Choroid plexus epithelial cell (primary cell): ENCODE measurements around the gene CHIT1.

Source experiments
- DNase-seq: peaks from one replicate; pipeline ENCODE4 v3.0.0-alpha.2; 2010; ENCODE audit warnings: low read depth
- H3K4me3 ChIP-seq: 2 replicates; pipeline ENCODE4 v1.5.1; 2011; ENCODE audit warnings: low read depth, mild to moderate bottlenecking, control low read depth, low read length, moderate library complexity
- TF ChIP-seq, protein P1 (sequence below): conservative IDR thresholded peaks from 2 replicates; pipeline ENCODE4 v1.5.1; 2011; ENCODE audit warnings: low read depth, mild to moderate bottlenecking, control low read depth, inconsistent platforms, low read length, moderate library complexity

CHIT1 gene

DNA sequence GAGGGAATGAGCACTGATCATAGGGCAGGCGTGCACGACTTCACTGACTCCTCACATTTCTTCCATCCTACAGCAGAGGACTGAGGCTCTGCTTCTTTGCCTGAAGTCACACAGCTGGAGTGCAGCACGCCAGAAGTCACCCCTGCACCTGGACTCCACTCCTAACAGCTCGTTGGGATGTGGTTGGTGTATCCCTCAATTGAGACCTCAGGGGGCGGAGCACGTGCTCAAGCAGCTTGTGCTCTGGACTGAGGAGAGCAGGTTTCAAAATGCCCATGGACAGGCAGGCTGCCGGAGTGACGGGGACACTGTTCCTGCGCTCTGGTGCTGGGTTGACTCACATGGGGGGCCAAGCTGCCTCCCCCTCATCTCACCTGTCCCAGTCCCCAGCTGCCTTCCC is 13.9 kb downstream of the CHIT1 start:
- H3K4me3 ChIP-seq = no peak overlapping the region
- no peak for DNase-seq
- TF ChIP-seq, protein P1, sequence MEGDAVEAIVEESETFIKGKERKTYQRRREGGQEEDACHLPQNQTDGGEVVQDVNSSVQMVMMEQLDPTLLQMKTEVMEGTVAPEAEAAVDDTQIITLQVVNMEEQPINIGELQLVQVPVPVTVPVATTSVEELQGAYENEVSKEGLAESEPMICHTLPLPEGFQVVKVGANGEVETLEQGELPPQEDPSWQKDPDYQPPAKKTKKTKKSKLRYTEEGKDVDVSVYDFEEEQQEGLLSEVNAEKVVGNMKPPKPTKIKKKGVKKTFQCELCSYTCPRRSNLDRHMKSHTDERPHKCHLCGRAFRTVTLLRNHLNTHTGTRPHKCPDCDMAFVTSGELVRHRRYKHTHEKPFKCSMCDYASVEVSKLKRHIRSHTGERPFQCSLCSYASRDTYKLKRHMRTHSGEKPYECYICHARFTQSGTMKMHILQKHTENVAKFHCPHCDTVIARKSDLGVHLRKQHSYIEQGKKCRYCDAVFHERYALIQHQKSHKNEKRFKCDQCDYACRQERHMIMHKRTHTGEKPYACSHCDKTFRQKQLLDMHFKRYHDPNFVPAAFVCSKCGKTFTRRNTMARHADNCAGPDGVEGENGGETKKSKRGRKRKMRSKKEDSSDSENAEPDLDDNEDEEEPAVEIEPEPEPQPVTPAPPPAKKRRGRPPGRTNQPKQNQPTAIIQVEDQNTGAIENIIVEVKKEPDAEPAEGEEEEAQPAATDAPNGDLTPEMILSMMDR = no peak

DNA sequence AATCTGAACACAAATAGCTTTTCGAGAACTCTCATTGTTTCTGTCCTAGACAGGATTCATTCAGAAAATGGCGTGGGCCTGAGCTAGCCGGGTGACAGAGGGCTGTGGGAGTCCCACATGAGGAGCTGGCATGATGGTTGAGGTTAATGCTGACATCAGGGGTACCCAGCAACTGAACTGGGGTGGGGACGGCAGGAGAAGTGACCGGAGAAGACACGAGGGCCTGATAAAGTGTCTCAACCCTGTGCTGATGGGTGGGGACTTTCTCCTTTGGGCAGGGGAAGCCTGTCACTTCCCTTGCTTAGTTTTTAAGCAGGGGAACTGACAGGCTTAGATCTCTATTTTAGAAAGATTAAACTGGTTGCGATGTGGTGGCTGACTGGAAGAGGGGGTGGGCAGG is 14.6 kb downstream of the CHIT1 start:
- TF ChIP-seq, protein P1 = no peak
- H3K4me3 ChIP-seq = no peak overlapping the region
- DNase-seq = no peak

DNA sequence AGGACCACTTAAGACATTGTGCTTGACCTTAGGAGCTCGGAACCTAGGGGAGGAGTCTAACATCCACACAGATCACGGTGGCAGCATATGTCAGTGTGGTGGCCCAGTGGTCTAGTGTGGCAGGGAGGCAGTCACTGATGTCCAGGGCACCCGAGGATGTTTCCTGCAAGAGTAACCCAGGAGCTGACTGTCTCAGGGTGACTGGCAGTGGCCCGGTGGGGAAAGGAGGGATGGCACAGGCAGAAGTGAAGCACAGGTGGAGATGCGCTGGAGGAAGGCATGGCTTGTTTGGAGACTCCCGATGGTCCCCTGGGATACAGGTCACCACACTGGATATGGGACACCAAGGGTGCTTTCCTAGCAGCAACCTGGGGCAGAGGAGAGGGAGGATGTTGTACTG is 16.3 kb downstream of the CHIT1 start:
- TF ChIP-seq, protein P1 = no peak
- no peak for DNase-seq
- H3K4me3 ChIP-seq = no peak overlapping the region

DNA sequence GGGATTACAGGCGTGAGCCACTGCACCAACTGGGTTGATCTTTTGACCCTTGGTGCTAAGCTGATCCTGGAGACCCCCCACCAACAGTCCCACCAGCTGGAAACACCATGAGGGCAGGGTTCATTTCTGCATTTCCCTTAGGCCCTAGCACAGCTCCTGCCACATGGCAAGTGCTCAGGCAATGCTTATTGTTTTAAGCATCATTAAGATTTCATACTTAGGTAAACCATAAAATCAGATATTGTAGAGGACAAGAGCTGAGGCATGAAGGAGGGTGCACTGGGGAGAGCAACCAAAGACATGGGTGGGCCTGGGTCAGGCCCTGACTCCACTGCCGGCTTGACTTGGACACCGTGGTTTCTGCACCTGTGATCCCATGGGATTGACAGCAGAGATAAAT is 17.7 kb downstream of the CHIT1 start:
- TF ChIP-seq, protein P1 = no peak

DNA sequence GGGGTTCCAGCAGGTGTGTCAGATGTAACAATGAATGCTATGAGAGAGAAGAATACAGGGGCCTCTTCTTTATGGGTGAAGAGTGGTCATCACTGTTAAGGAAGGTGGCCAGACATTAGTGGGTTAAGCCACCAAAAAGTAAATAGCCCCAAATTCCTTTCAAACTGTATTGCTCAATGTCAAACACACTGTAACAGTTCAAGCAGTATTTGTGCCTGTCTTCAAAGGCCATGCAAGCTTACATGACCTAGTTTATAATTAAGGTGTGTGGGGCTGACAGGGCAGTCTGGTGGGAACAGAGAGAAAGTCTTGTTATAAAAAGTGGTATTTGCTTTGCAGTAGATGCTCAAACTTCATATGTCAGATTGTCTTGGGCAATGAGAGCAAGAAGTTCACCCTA is 18.5 kb downstream of the CHIT1 start:
- no peak overlapping the region for H3K4me3 ChIP-seq
- TF ChIP-seq, protein P1 = no peak
- no peak for DNase-seq

More for the DNA sequence above, 17.7 kb downstream of the CHIT1 start:
- DNase-seq = no peak
- no peak overlapping the region for H3K4me3 ChIP-seq

DNA sequence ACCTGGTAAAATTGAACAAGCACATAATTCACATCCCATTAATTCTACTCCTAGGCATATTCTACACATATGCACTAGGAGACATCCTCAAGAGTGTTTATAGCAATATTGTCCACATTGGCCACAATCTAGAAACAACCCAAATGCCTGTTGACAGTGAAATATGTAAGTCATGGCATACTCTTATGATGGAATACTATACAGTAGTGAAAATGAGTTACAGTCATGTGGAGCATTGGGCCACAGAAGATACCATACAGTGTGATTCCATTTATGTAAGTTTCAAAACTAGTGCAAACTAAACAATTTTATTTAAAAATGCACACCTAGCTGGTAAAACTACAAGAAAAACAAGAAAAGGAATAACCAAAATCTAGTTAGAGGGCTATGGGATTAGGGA is 19.1 kb downstream of the CHIT1 start:
- no peak overlapping the region for H3K4me3 ChIP-seq
- DNase-seq = no peak
- TF ChIP-seq, protein P1 = no peak

DNA sequence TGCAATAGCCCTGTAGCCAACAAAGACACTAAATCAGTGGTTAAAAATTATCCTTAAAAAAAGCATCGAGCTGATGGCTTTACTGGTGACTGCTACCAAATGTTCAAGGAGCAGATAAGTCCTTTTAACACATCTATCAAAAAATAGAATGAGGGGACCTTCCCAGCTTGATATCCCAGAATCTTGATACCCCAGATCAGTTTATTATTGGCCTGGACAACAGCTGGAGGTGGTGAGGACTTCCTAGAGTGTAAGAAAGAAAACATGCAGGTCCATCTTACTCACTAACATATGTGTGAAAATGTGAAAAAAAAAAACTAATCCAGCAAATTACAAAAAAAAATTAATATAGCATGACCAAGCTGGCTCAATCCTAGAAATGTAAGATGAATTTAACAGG is 21.3 kb downstream of the CHIT1 start:
- no peak overlapping the region for H3K4me3 ChIP-seq
- DNase-seq = no peak
- TF ChIP-seq, protein P1 = no peak
